Esophagus squamous epithelium (tissue), 5 donors: ENCODE measurements around the gene HIRA. TPM values are rescaled to one million over a fixed set of nuclear protein-coding genes. Genes with fewer than 3 reads are reported as not detected.

ENCODE experiments used
- DNase-seq: peaks from one replicate; lab custom pipeline; 2025; lab: John Stamatoyannopoulos, UW
- H3K27ac ChIP-seq, 4 donors: fragments of 200-600 bp; sonication (generic); one replicate each; pipeline ENCODE4 v1.5.1; 2016 to 2019; ENCODE audit warnings: mild to moderate bottlenecking in 1 of 4
- H3K27me3 ChIP-seq, 4 donors: fragments of 200-600 bp; sonication (generic); 1 replicate in 3 of 4; 2 replicates in 1 of 4; pipeline versions ENCODE4 v1.5.1 to v1.6.0; 2017 to 2021; ENCODE audit warnings: antibody characterized with exemption in 1 of 4
- H3K36me3 ChIP-seq, 3 donors: fragments of 200-600 bp; sonication (generic); one replicate each; pipeline ENCODE4 v1.5.1; 2016 to 2019
- H3K4me1 ChIP-seq, 3 donors: fragments of 200-600 bp; sonication (generic); one replicate each; pipeline ENCODE4 v1.5.1; 2017 to 2019
- H3K4me3 ChIP-seq, 4 donors: fragments of 200-600 bp; sonication (generic); 1 replicate in 3 of 4; 2 replicates in 1 of 4; pipeline ENCODE4 v1.5.1; 2016 to 2019; ENCODE audit warnings: mild to moderate bottlenecking in 2 of 4, moderate library complexity in 1 of 4
- H3K9me3 ChIP-seq, 3 donors: fragments of 200-600 bp; sonication (generic); one replicate each; pipeline ENCODE4 v1.5.1; 2016 to 2019
- CTCF ChIP-seq, 6 experiments: fragments of 450-650 bp in 4 of 6; fragments of 200-600 bp in 2 of 6; sonication (generic) in 2 of 6; IDR thresholded peaks; one replicate each; pipeline ENCODE4 v1.5.1; 2016 to 2019; ENCODE audit warnings: antibody characterized with exemption in 6 of 6, mild to moderate bottlenecking in 4 of 6, moderate library complexity in 4 of 6
- POLR2A ChIP-seq, 4 donors: fragments of 450-650 bp; IDR thresholded peaks; one replicate each; pipeline ENCODE4 v1.6.1; 2017; ENCODE audit warnings: antibody characterized with exemption in 4 of 4, mild to moderate bottlenecking in 4 of 4, moderate library complexity in 3 of 4
- WGBS, 2 donors: methylation state at CpG; one replicate each; pipeline ENCODE4 v1.1.5; 2018; 5-methylcytosine and 5-hydroxymethylcytosine counted together
- intact Hi-C: fragments of 100-400 bp; cut with DNase I; formaldehyde crosslinking; loops from one replicate; pipeline ENCODE4 v1.15.0; 2022
- total RNA-seq, 4 donors: library from RNA; depleted of rRNA; stranded (reverse); fragments of >200 nt; gene quantifications; one replicate each; pipeline ENCODE4 v1.1.0, GENCODE V29; 2016
- donor health status: DM: yes; HTN: yes; CAD: no.

HIRA gene
- total RNA-seq, 4 donors from 2014 or later, result 11.2 to 19.8 (median 14.4) TPM

- Histone ChIP-seq H3K9me3 (no peaks in the 10 kb centered on the region), H3K27ac (peak overlapping the region; percentile 87 to 89 (median 88)), H3K4me3 (peak overlapping the region; percentile 64 to 98 (median 85)), H3K36me3 (no peaks in the 10 kb centered on the region), H3K4me1 (peaks cover 13 to 41% (median 21%) of the 10 kb centered on the region in 3 donors), H3K27me3 (no peaks in the 10 kb centered on the region)
- TF ChIP-seq POLR2A (IDR thresholded peaks at IDR 0.05), result no peak
- no peak for TF ChIP-seq CTCF (IDR thresholded peaks at IDR 0.05)
- 37 to 45% methylated on average over 16 to 21 of the region's 23 CpGs for WGBS, 2 donors
- intact Hi-C loops, result no loop called here
- DNase-seq, result no peak
These were observed 138.9 kb downstream of the HIRA start for GRCh38 chr22:19292458-19293230.

- Histone ChIP-seq H3K9me3 (no peaks in the 10 kb centered on the region), H3K4me3 (peak within 1 kb of the TSS; percentile 64 to 98 (median 85)), H3K27ac (peak within 1 kb of the TSS; percentile 88 to 89 (median 88)), H3K4me1 (peaks cover 15 to 50% (median 26%) of the 10 kb centered on the region in 3 donors), H3K36me3 (no peaks in the 10 kb centered on the region), H3K27me3 (no peaks in the 10 kb centered on the region)
- TF ChIP-seq POLR2A (IDR thresholded peaks at IDR 0.05) (peak in 2 of 4 donors; percentile 36 to 50), CTCF (IDR thresholded peaks at IDR 0.05) (no peak)
- 10% methylated on average over 2 to 18 of the region's 74 CpGs for WGBS, 2 donors
- intact Hi-C loops, result no loop called here
- DNase-seq, result no peak
These were observed 139.7 kb downstream of the HIRA start, which contains the start of gene CLTCL1 for GRCh38 chr22:19291580-19292457. CLTCL1 (minus strand) TSS chr22:19291719; CDS start chr22:19291641, 78 bp downstream.

GRCh38 chr22:19291218-19291579, 140.3 kb downstream of the HIRA start:
- DNase-seq, result no peak
- Histone ChIP-seq H3K9me3 (no peaks in the 10 kb centered on the region), H3K4me3 (peak overlapping the region; percentile 64 to 98 (median 85)), H3K4me1 (peaks cover 15 to 54% (median 26%) of the 10 kb centered on the region in 3 donors), H3K36me3 (no peaks in the 10 kb centered on the region), H3K27ac (peak overlapping the region; percentile 81 to 89 (median 88)), H3K27me3 (no peaks in the 10 kb centered on the region)
- WGBS, 2 donors, result 0% methylated on average over 1 of the region's 41 CpGs; no CpG with 5 or more reads in 1 of the 2 donors
- no peak for TF ChIP-seq CTCF (IDR thresholded peaks at IDR 0.05)
- TF ChIP-seq POLR2A (IDR thresholded peaks at IDR 0.05), result no peak
- intact Hi-C loops, result no loop called here

- H3K4me1 ChIP-seq, result peaks cover 15 to 58% (median 26%) of the 10 kb centered on the region in 3 donors
- H3K9me3 ChIP-seq, result no peaks in the 10 kb centered on the region
- H3K27ac ChIP-seq, result peak overlapping the region; percentile 81 to 89 (median 88)
- H3K4me3 ChIP-seq, result peak overlapping the region; percentile 64 to 98 (median 85)
- WGBS, 2 donors, result 12 to 56% methylated on average over 8 to 22 of the region's 27 CpGs
- DNase-seq, result no peak
- no peak for TF ChIP-seq CTCF (IDR thresholded peaks at IDR 0.05)
- no peak for TF ChIP-seq POLR2A (IDR thresholded peaks at IDR 0.05)
- no peaks in the 10 kb centered on the region for H3K36me3 ChIP-seq
- no peaks in the 10 kb centered on the region for H3K27me3 ChIP-seq
- intact Hi-C loops, result no loop called here
These were observed 140.9 kb downstream of the HIRA start for GRCh38 chr22:19290400-19291217.
